ENCODE results near the gene OR1G1.

DNA sequence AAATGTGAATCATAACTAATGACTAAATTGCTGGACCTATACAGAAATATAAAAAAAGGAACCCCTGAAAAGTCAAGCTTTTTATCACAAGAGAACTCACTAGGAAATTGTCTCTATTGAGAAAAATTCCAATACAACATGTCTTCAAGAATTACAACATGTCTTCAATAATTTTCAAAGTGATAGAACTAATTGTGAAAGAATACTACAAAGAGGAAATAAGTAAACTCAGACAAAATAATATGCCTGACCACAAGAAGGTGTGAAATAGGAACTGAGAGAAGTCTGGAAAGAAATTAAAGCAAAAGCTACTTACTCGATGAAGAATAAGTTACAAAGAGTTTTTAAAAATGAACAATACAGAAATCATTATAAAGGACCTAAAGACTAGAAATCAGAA, 29.9 kb upstream of the OR1G1 start:
- TF ChIP-seq, protein P1, sequence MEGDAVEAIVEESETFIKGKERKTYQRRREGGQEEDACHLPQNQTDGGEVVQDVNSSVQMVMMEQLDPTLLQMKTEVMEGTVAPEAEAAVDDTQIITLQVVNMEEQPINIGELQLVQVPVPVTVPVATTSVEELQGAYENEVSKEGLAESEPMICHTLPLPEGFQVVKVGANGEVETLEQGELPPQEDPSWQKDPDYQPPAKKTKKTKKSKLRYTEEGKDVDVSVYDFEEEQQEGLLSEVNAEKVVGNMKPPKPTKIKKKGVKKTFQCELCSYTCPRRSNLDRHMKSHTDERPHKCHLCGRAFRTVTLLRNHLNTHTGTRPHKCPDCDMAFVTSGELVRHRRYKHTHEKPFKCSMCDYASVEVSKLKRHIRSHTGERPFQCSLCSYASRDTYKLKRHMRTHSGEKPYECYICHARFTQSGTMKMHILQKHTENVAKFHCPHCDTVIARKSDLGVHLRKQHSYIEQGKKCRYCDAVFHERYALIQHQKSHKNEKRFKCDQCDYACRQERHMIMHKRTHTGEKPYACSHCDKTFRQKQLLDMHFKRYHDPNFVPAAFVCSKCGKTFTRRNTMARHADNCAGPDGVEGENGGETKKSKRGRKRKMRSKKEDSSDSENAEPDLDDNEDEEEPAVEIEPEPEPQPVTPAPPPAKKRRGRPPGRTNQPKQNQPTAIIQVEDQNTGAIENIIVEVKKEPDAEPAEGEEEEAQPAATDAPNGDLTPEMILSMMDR (IDR thresholded peaks at IDR 0.05), result no peak
- TF ChIP-seq POLR2A (IDR thresholded peaks at IDR 0.05), result no peak
